A673 (cell line): Measurements from ENCODE around the gene C20orf144. TPM values are rescaled to one million over a fixed set of nuclear protein-coding genes. Genes with fewer than 3 reads are reported as not detected.
"Not testable (repeated sequence)": the region's sequence is repeated elsewhere in the genome, so short reads cannot be mapped to it uniquely, and the experiment has no call there.

ENCODE experiments used
- BruUV-seq: library from RNA; stranded (reverse); fragments of 400-500 nt; replicated peaks from 2 replicates; lab custom pipeline; 2021; lab: Mats Ljungman, UMichigan
- CTCF ChIA-PET: fragments of 300-600 bp; sonication (Branson Sonifier 250); formaldehyde crosslinking; loops from one replicate; lab custom pipeline; 2022; ENCODE audit warnings: antibody characterized with exemption; lab: Charles Lee
- POLR2A ChIA-PET: fragments of 300-600 bp; sonication (Branson Sonifier 250); formaldehyde crosslinking; loops from one replicate; lab custom pipeline; 2022; ENCODE audit warnings: antibody characterized with exemption; ENCODE audit not compliant: low non-redundant PET; lab: Charles Lee
- DNase-seq: peaks from one replicate; pipeline ENCODE4 v3.0.0-alpha.2; 2015; ENCODE audit warnings: low spot score
- H3K27ac ChIP-seq: fragments of 200-600 bp; sonication (generic); 2 replicates; pipeline ENCODE4 v1.5.1; 2016; ENCODE audit warnings: mixed run types, low read depth, mild to moderate bottlenecking, mixed read lengths, antibody characterized with exemption, low read length; ENCODE audit not compliant: poor library complexity, severe bottlenecking
- H3K27me3 ChIP-seq: fragments of 200-600 bp; sonication (generic); replicated peaks from 2 replicates; pipeline ENCODE4 v1.6.1; 2017; ENCODE audit warnings: mixed run types, low read depth, mild to moderate bottlenecking, mixed read lengths, antibody characterized with exemption, low read length; ENCODE audit not compliant: insufficient read depth, poor library complexity
- H3K36me3 ChIP-seq: fragments of 200-600 bp; sonication (generic); 2 replicates; pipeline ENCODE4 v1.6.1; 2016; ENCODE audit warnings: mixed run types, mild to moderate bottlenecking, mixed read lengths, antibody characterized with exemption, low read length; ENCODE audit not compliant: insufficient read depth, poor library complexity, severe bottlenecking
- H3K4me1 ChIP-seq: fragments of 200-600 bp; sonication (generic); 2 replicates; pipeline ENCODE4 v1.6.1; 2017; ENCODE audit warnings: mixed run types, mild to moderate bottlenecking, mixed read lengths, antibody characterized with exemption, low read length; ENCODE audit not compliant: insufficient read depth, poor library complexity, severe bottlenecking
- H3K4me3 ChIP-seq: fragments of 200-600 bp; sonication (generic); 2 replicates; pipeline ENCODE4 v1.5.1; 2016; ENCODE audit warnings: low read depth, mixed run types, mild to moderate bottlenecking, mixed read lengths, low read length; ENCODE audit not compliant: poor library complexity, severe bottlenecking
- H3K9me3 ChIP-seq: fragments of 200-600 bp; sonication (generic); 2 replicates; pipeline ENCODE4 v1.6.1; 2016; ENCODE audit warnings: mixed run types, low read depth, mild to moderate bottlenecking, mixed read lengths, antibody characterized with exemption, low read length; ENCODE audit not compliant: poor library complexity, severe bottlenecking
- CTCF ChIP-seq: fragments of 300-800, 200-600 bp; sonication (generic); conservative IDR thresholded peaks from 2 replicates; pipeline ENCODE4 v1.5.1; 2017; ENCODE audit warnings: low read depth, mild to moderate bottlenecking, antibody characterized with exemption, low read length, moderate library complexity, mixed read lengths
- EZH2 ChIP-seq: fragments of 200-600 bp; sonication (generic); IDR thresholded peaks from 2 replicates; pipeline ENCODE4 v1.6.1; 2017; ENCODE audit warnings: borderline replicate concordance, low read depth, mild to moderate bottlenecking, mixed read lengths, antibody characterized with exemption, low read length; ENCODE audit not compliant: poor library complexity, severe bottlenecking
- intact Hi-C: fragments of 100-400 bp; cut with micrococcal nuclease; formaldehyde crosslinking; loops from one replicate; pipeline ENCODE4 v1.10.0; 2022; ENCODE audit not compliant: unreplicated experiment
- total RNA-seq: library from RNA; stranded (reverse); gene quantifications from 2 replicates; pipeline ENCODE4 v1.2.3, GENCODE V29; 2021

The C20orf144 gene
- total RNA-seq, 1 experiment from 2014 or later = 0.13 TPM

GRCh38 chr20:33629533-33629932, 32.6 kb upstream of the C20orf144 start:
- TF ChIP-seq EZH2 = no peak
- ChIA-PET POLR2A (no interaction called here), CTCF (no interaction called here)
- Histone ChIP-seq H3K4me1 (no peaks in the 10 kb centered on the region), H3K36me3 (peaks cover 4% of the 10 kb centered on the region), H3K27me3 (no peaks in the 10 kb centered on the region), H3K4me3 (no peak overlapping the region), H3K27ac (no peak overlapping the region), H3K9me3 (no peaks in the 10 kb centered on the region)
- no peak for DNase-seq
- no TSS peak for BruUV-seq
- intact Hi-C loops = no loop called here

GRCh38 chr20:33629979-33630378, 32.1 kb upstream of the C20orf144 start:
- TF ChIP-seq CTCF (no peak), EZH2 (no peak)
- H3K9me3 ChIP-seq = no peaks in the 10 kb centered on the region
- BruUV-seq = no TSS peak
- no peak overlapping the region for H3K27ac ChIP-seq
- no peak for DNase-seq
- no peak overlapping the region for H3K4me3 ChIP-seq
- CTCF ChIA-PET = no interaction called here
- H3K4me1 ChIP-seq = no peaks in the 10 kb centered on the region
- H3K27me3 ChIP-seq = no peaks in the 10 kb centered on the region
- POLR2A ChIA-PET = no interaction called here
- intact Hi-C loops = no loop called here
- H3K36me3 ChIP-seq = peaks cover 4% of the 10 kb centered on the region

GRCh38 chr20:33630507-33630906, 31.6 kb upstream of the C20orf144 start:
- no peak overlapping the region for H3K27ac ChIP-seq
- no peak overlapping the region for H3K4me3 ChIP-seq
- no peaks in the 10 kb centered on the region for H3K4me1 ChIP-seq
- no peaks in the 10 kb centered on the region for H3K9me3 ChIP-seq
- intact Hi-C loops = no loop called here
- H3K36me3 ChIP-seq = peaks cover 4% of the 10 kb centered on the region
- POLR2A ChIA-PET = no interaction called here
- no TSS peak for BruUV-seq
- no peaks in the 10 kb centered on the region for H3K27me3 ChIP-seq
- TF ChIP-seq EZH2 (no peak), CTCF (no peak)
- DNase-seq = no peak
- CTCF ChIA-PET = no interaction called here

GRCh38 chr20:33631910-33632309, 30.2 kb upstream of the C20orf144 start:
- H3K9me3 ChIP-seq, intact Hi-C loops, DNase-seq, H3K36me3 ChIP-seq, POLR2A ChIA-PET, H3K27ac ChIP-seq, CTCF ChIA-PET, H3K4me3 ChIP-seq, BruUV-seq, H3K4me1 ChIP-seq, H3K27me3 ChIP-seq: not testable (repeated sequence)
